Peyer's patch (tissue), 4 donors: ENCODE data around the gene TCF7.

Source experiments
- CTCF ChIP-seq, 6 experiments: fragments of 450-650 bp in 4 of 6; fragments of 200-600 bp in 2 of 6; sonication (generic) in 1 of 6; IDR thresholded peaks; one replicate each; pipeline ENCODE4 v1.5.1; 2017 to 2019; ENCODE audit warnings: antibody characterized with exemption in 6 of 6, mild to moderate bottlenecking in 3 of 6, moderate library complexity in 1 of 6
- POLR2A ChIP-seq, 2 donors: fragments of 450-650 bp; IDR thresholded peaks; one replicate each; pipeline ENCODE4 v1.5.1; 2017; ENCODE audit warnings: antibody characterized with exemption in 2 of 2, mild to moderate bottlenecking in 2 of 2, moderate library complexity in 2 of 2

DNA sequence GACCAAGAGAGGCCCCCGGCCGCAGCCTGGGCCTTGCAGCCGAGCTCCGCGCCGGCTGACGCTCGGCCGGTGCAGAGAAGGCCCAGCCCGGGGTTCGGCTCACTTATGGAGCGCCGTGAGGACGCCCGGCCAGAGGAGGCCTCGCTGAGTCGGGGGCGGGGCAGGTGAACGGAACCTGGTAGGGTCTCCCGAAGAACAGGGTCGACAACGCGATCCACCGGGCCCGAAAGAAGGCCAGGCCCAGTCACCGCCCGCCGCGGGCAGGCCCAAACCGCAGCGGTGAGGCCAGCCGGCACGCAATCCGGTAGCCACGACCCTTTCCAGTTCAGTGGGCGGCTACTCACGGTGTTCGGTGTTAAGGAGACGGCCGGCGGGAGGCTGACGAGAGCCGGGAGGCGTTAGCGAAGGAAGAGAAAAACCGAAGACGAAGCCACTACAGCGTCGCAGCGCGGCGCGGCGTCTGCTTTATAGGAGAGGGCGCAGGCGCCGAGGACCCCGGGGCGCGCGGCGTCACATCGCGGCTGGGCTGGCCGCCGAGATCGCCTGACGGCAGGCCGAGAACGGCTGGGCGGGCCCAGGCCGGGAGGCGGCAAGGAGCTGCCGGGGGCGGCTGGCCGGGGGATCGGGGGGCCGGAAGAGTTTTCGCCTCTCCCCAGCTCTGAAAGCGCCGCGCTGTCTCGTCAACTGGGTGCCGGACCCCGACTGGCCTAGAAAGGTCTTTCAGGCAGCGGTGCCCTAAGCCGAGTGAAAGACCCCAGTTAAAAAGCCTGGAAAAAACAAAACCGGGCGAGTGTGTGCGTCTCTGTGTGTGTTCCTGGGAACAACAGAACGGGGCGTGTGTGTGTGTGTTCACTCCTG, 62.3 kb downstream of the TCF7 start, which contains the start of gene SKP1:
- TF ChIP-seq CTCF (IDR thresholded peaks at IDR 0.05) (peak in 1 of 6 experiments; percentile 16), POLR2A (IDR thresholded peaks at IDR 0.05) (peak; percentile 99 to 100)
